COLO668 (cell line): Measurements from ENCODE around the gene GABRG2.
"Not testable (repeated sequence)": the region's sequence is repeated elsewhere in the genome, so short reads cannot be mapped to it uniquely, and the experiment has no call there.

Experiments used
- DNase-seq: peaks from one replicate; lab custom pipeline; 2025; ENCODE audit not compliant: unreplicated experiment; lab: John Stamatoyannopoulos, UW

The GABRG2 gene

GRCh38 chr5:162067655-162068411 lies at the start of gene GABRG2:
Gene GABRG2 (plus strand): TSS chr5:162067773. CDS start chr5:162068000, 227 bp downstream.
- DNase-seq, result no peak

- no peak for DNase-seq
Measured at GRCh38 chr5:162025312-162025711, 42.3 kb upstream of the GABRG2 start.

- DNase-seq, result no peak
Measured at GRCh38 chr5:162026803-162027202, 40.8 kb upstream of the GABRG2 start.

- DNase-seq, result no peak
Measured at GRCh38 chr5:162037431-162037830, 30.1 kb upstream of the GABRG2 start.

- DNase-seq, result no peak
Measured at GRCh38 chr5:162047279-162047678, 20.3 kb upstream of the GABRG2 start.

GRCh38 chr5:162052676-162053075 lies 14.9 kb upstream of the GABRG2 start:
- DNase-seq, result no peak

GRCh38 chr5:162055095-162055494 lies 12.5 kb upstream of the GABRG2 start:
- not testable (repeated sequence) for DNase-seq

- no peak for DNase-seq
Measured at GRCh38 chr5:162067162-162067561, 411 bp upstream of the GABRG2 start.

- no peak for DNase-seq
Measured at GRCh38 chr5:162068412-162068811, 839 bp downstream of the GABRG2 start.

- DNase-seq, result no peak
Measured at GRCh38 chr5:162068936-162069335, 1.4 kb downstream of the GABRG2 start.

GRCh38 chr5:162078805-162079204 lies 11.2 kb downstream of the GABRG2 start:
- DNase-seq, result no peak

GRCh38 chr5:162091336-162091735 lies 23.8 kb downstream of the GABRG2 start:
- no peak for DNase-seq

- no peak for DNase-seq
Measured at GRCh38 chr5:162096448-162096847, 28.9 kb downstream of the GABRG2 start.

GRCh38 chr5:162107591-162107990 lies 40.0 kb downstream of the GABRG2 start:
- DNase-seq, result no peak

- DNase-seq, result no peak
Measured at GRCh38 chr5:162119801-162120200, 52.2 kb downstream of the GABRG2 start.

- DNase-seq, result no peak
Measured at GRCh38 chr5:162128117-162128516, 60.5 kb downstream of the GABRG2 start.

GRCh38 chr5:162132348-162132747 lies 64.8 kb downstream of the GABRG2 start:
- no peak for DNase-seq

GRCh38 chr5:162139190-162139589 lies 71.6 kb downstream of the GABRG2 start:
- DNase-seq, result no peak

GRCh38 chr5:162154242-162154641 lies 86.7 kb downstream of the GABRG2 start:
- no peak for DNase-seq

GRCh38 chr5:162160401-162160800 lies 92.8 kb downstream of the GABRG2 start:
- no peak for DNase-seq

GRCh38 chr5:162163663-162164062 lies 96.1 kb downstream of the GABRG2 start:
- no peak for DNase-seq

GRCh38 chr5:162174358-162174974 lies 106.9 kb downstream of the GABRG2 start:
- no peak for DNase-seq

GRCh38 chr5:162187371-162187770 lies 119.8 kb downstream of the GABRG2 start:
- no peak for DNase-seq
